GM12874 (cell line): ENCODE data around the gene ARHGAP18.

ENCODE experiments used
- TF ChIP-seq, protein P1 (sequence below): IDR thresholded peaks from 2 replicates; pipeline ENCODE4 v1.5.1; 2011; ENCODE audit warnings: low read depth, mild to moderate bottlenecking, control low read depth, low read length, moderate library complexity; ENCODE audit not compliant: insufficient read depth

Gene ARHGAP18

DNA sequence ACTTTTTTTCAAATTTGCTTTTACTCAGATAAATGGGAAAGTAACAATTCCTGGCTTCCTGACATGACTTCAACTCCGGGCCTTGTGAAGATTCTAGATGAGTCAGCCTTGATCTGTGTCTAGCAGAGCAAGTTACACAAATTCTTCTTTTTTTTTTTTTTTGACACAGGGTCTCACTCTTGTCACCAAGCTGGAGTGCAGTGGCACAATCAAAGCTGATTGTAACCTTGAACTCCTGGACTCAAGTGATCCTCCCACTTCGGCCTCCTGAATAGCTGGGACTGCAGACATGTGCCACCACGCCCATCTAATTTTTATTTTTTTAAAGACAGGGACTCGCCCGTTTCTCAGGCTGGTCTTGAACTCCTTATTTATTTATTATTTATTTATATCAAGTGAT lies 7.3 kb upstream of the ARHGAP18 start:
- TF ChIP-seq, protein P1, sequence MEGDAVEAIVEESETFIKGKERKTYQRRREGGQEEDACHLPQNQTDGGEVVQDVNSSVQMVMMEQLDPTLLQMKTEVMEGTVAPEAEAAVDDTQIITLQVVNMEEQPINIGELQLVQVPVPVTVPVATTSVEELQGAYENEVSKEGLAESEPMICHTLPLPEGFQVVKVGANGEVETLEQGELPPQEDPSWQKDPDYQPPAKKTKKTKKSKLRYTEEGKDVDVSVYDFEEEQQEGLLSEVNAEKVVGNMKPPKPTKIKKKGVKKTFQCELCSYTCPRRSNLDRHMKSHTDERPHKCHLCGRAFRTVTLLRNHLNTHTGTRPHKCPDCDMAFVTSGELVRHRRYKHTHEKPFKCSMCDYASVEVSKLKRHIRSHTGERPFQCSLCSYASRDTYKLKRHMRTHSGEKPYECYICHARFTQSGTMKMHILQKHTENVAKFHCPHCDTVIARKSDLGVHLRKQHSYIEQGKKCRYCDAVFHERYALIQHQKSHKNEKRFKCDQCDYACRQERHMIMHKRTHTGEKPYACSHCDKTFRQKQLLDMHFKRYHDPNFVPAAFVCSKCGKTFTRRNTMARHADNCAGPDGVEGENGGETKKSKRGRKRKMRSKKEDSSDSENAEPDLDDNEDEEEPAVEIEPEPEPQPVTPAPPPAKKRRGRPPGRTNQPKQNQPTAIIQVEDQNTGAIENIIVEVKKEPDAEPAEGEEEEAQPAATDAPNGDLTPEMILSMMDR: no peak

DNA sequence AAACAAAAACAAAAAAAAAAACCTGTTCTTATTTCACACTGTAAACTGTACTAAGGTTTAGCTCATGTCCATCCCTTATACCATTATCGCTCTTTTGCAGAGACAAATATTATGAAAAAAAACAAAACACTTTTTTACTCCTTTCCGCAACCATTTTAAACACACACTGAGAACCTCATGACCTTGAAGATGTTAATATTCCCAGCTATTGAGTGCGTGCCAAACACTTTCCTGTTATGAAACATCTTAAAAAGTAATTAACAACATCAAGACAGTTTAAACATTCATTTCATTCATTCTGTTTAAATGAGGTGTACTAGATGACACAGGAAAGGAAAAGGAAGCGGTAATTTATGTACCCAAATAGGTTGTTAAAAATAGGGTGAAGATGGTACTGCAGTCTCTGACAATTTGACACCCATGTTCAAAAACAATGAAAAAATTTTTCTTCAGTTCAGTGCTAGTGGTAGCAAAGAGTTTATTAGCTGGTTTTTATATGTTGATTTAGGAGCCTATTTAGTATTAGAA lies 3.9 kb upstream of the ARHGAP18 start:
- TF ChIP-seq, protein P1: no peak

DNA sequence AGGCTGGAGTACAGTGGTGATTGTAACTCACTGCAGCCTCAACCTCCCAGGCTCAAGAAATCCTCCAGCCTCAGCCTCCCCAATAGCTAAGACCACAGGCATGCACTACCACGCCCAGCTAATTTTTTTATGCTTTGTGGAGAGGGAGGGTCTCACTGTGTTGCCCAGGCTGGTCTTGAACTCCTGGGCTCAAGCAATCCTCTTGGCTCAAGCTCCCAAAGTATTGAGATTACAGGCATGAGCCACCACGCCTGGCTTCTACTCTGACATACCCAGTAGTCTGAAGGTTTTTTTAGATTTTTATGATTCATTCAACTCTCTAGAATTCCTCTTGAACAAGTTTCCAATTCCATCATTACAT lies 1.3 kb upstream of the ARHGAP18 start:
- TF ChIP-seq, protein P1: no peak

DNA sequence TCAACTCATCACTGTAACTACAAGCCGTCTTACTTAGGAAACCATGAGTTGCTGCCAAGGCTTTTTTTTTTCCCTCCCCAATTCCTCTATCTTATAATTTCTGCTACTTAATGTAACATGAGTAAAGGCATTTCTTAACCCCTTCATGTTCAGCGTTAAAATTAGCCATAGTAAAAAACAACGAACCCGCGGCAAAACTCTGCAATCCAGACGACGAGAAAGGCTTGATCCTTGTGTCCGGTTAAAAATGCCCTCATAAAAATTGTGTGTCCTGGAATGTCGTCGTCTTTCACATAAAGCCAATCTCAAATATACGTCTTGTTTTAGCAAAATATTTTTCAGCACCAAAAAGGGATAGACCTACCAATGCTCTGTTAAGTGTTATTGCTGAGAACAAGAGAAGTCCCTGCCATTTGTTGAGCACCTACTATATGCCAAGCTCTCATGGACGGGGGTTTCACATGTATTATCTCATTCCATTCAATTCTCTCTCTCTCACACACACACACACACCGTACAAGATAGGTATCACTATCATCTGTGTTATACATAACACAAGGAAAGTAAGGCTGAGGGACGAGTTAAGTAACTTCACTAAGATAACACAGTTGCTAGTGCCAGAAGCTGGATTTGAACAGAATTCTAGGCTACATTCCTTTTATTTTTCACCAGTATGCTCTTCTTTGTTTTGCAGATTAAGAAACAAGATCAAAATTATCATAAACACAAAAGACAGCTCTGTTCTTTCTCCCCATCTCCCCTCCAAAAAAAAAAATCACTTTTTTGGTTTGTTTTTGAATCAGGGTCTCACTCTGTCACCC lies 683 bp upstream of the ARHGAP18 start:
- TF ChIP-seq, protein P1: no peak

DNA sequence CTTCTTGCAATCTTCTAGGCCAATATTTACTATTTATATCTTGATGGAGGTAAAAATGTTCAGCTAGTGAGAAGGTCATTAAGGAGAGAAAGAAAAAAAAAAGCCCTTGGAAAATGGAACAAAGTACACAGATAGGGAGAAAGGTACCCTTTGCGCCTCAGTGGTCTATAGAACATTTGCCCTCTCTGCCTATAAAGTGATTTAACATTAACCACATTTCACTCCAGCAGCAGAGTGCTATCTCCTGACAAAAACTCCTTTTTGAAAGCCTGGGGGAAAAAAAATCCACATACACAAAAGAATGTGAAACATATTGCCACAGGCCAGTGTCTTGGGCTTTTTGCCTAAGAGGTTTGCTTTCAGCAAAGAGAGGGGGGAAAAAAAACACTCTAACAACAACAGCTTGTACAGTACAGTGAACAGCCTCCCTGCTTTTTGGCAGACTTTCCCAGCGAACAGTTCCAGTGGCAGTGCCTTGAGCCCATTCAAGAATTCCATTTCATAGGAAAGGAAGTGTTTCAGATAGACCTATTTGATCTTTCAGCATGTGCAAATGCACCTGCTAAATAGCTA lies 695 bp downstream of the ARHGAP18 start:
- TF ChIP-seq, protein P1: no peak

DNA sequence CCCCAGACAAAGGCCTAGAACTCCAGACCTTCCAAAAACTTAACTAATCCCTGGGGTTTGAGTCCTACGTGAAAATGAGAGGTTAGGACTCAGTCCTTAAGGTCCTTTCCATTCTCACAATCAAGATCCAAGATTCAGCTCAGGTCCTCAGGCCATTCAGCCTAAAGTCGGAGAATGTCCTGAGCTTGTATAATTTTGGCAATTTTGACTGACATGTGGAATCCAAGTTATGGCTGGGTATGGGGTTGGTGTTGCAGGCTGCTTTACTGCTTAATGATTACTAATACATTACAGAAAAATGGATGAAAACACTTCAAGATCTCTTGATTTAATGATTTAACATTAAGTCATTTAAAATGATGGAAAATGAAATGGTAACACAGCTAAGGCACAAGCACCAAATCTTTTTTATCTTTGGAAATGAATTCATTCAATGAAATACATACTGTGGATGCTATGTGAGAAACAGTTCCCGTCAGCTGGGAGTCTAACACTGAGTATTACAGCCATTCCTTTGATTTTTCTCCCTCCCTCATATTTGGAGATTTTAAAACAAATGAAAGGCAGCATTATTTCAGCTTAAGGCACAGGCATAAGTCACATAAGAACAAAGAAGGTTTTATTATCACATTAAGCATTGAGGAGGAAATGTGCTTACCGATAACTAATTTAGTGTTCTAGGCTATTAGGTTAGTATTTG lies 1.3 kb downstream of the ARHGAP18 start:
- TF ChIP-seq, protein P1: no peak

DNA sequence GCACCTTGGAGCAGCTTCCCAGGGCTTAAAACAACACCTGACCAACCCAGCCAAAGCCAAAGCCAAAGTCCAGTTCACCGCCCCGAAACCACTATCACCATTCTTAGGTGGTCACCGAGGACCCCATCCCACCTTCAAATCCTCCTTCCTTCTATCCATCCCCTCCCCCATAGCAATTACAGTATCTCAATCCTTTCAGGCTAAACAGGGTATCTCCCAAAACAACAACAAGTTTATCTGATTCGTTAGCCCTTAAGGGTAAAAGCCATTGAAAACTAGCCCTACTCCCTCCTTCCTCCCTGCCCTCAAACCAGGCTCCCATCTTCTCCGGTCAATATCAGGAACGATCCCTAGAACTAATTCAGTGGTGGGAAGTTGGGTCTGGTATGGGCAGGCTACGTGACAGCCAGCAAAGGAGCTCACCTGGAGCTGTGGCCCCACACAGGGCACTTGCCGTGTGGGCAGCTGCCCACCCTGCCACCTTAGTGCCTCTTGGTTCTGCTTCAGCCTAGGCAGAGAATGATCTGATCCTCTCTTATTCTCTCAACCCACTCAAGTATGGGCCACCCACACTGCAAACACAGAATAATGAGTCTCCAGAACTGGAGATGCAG lies 2.0 kb downstream of the ARHGAP18 start:
- TF ChIP-seq, protein P1: no peak
